Mesendoderm (in vitro differentiated cells): ENCODE data around the gene ST6GALNAC6.

Experiments used
- DNase-seq: peaks from one replicate; pipeline ENCODE4 v3.0.0; 2013
- H2AK5ac ChIP-seq: 2 replicates; pipeline ENCODE4 v1.6.1; 2013; ENCODE audit warnings: low read length, inconsistent platforms
- H2BK120ac ChIP-seq: 2 replicates; pipeline ENCODE4 v1.6.1; 2013; ENCODE audit warnings: low read depth, mild to moderate bottlenecking, low read length, moderate library complexity, mixed read lengths
- H2BK15ac ChIP-seq: replicated peaks from 2 replicates; pipeline ENCODE4 v1.6.1; 2013; ENCODE audit warnings: low read depth, mild to moderate bottlenecking, moderate library complexity
- H2BK5ac ChIP-seq: 2 replicates; pipeline ENCODE4 v1.6.1; 2013; ENCODE audit warnings: low read length, inconsistent platforms
- H3K18ac ChIP-seq: 2 replicates; pipeline ENCODE4 v1.6.1; 2013; ENCODE audit warnings: mild to moderate bottlenecking, low read length, mixed read lengths
- H3K23ac ChIP-seq: one replicate; pipeline ENCODE4 v1.6.1; 2013; ENCODE audit warnings: low read length
- H3K27ac ChIP-seq: 2 replicates; pipeline ENCODE4 v1.5.1; 2013; ENCODE audit warnings: low read depth, mild to moderate bottlenecking, inconsistent platforms, low read length, moderate library complexity
- H3K27me3 ChIP-seq: 2 replicates; pipeline ENCODE4 v1.6.1; 2013; ENCODE audit warnings: low read length, control low read depth, mild to moderate bottlenecking, inconsistent platforms; ENCODE audit not compliant: insufficient read depth, poor library complexity
- H3K36me3 ChIP-seq: 2 replicates; pipeline ENCODE4 v1.6.1; 2013; ENCODE audit warnings: low read length, inconsistent platforms; ENCODE audit not compliant: control insufficient read depth, insufficient read depth
- H3K4ac ChIP-seq: one replicate; pipeline ENCODE4 v1.6.1; 2013; ENCODE audit warnings: low read depth, mild to moderate bottlenecking, low read length, moderate library complexity
- H3K4me1 ChIP-seq: 2 replicates; pipeline ENCODE4 v1.6.1; 2013; ENCODE audit warnings: low read depth, low read length, inconsistent platforms; ENCODE audit not compliant: control insufficient read depth
- H3K4me2 ChIP-seq: 2 replicates; pipeline ENCODE4 v1.6.1; 2013; ENCODE audit warnings: low read length
- H3K4me3 ChIP-seq: 2 replicates; pipeline ENCODE4 v1.5.1; 2013; ENCODE audit warnings: mild to moderate bottlenecking, low read length
- H3K56ac ChIP-seq: one replicate; pipeline ENCODE4 v1.6.1; 2013; ENCODE audit warnings: low read length
- H3K79me1 ChIP-seq: 2 replicates; pipeline ENCODE4 v1.6.1; 2013; ENCODE audit warnings: low read length, inconsistent platforms
- H3K79me2 ChIP-seq: 2 replicates; pipeline ENCODE4 v1.6.1; 2013; ENCODE audit warnings: mild to moderate bottlenecking, low read length; ENCODE audit not compliant: control insufficient read depth, insufficient read depth
- H3K9ac ChIP-seq: 2 replicates; pipeline ENCODE4 v1.6.1; 2013; ENCODE audit warnings: low read length, inconsistent platforms
- H4K5ac ChIP-seq: one replicate; pipeline ENCODE4 v1.6.1; 2013; ENCODE audit warnings: low read length
- H4K8ac ChIP-seq: one replicate; pipeline ENCODE4 v1.6.1; 2013; ENCODE audit warnings: low read depth, mild to moderate bottlenecking, control low read depth, low read length, moderate library complexity
- WGBS: extraction: QIAGEN DNeasy Blood & Tissue Kit; methylation state at CpG from one replicate; pipeline ENCODE4 v1.1.7; 2013; ENCODE audit warnings: low lambda C conversion rate, missing lambda C conversion rate; ENCODE audit not compliant: insufficient coverage; ENCODE audit errors: extremely low coverage; 5-methylcytosine and 5-hydroxymethylcytosine counted together

ST6GALNAC6 gene

DNA sequence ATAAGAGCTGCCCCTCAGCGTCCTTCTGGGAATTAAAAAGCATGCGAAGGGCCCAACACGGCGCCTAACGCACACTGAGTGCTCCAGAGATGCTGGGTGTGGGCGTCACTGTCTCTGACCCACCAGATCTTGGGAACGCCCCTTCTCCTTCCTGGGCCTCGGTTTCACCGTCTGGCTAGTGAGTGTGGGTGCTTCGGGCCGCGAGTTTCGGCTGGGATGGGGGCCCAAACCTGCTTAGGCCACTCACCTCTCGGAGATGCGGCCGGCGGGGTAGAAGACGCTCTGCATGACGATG lies 27.4 kb upstream of the ST6GALNAC6 start:
- H3K56ac ChIP-seq, result peak overlapping the region; percentile 59
- H3K4me2 ChIP-seq, result peak overlapping the region; percentile 31
- H4K5ac ChIP-seq, result no peak overlapping the region
- H3K4ac ChIP-seq, result no peak overlapping the region
- H3K79me1 ChIP-seq, result no peaks in the 10 kb centered on the region
- H3K79me2 ChIP-seq, result no peaks in the 10 kb centered on the region
- H2BK15ac ChIP-seq, result no peak overlapping the region
- H2BK120ac ChIP-seq, result no peak overlapping the region
- no peak overlapping the region for H2AK5ac ChIP-seq
- no CpG with 5 or more reads among the region's 19 CpGs for WGBS
- no peak overlapping the region for H4K8ac ChIP-seq
- no peak overlapping the region for H2BK5ac ChIP-seq
- peaks cover 9% of the 10 kb centered on the region for H3K4me1 ChIP-seq
- H3K36me3 ChIP-seq, result no peaks in the 10 kb centered on the region
- no peaks in the 10 kb centered on the region for H3K27me3 ChIP-seq
- DNase-seq, result peak; percentile 56
- no peak overlapping the region for H3K18ac ChIP-seq
- H3K4me3 ChIP-seq, result peak overlapping the region; percentile 60
- no peak overlapping the region for H3K23ac ChIP-seq
- no peak overlapping the region for H3K27ac ChIP-seq
- H3K9ac ChIP-seq, result peak overlapping the region; percentile 71

DNA sequence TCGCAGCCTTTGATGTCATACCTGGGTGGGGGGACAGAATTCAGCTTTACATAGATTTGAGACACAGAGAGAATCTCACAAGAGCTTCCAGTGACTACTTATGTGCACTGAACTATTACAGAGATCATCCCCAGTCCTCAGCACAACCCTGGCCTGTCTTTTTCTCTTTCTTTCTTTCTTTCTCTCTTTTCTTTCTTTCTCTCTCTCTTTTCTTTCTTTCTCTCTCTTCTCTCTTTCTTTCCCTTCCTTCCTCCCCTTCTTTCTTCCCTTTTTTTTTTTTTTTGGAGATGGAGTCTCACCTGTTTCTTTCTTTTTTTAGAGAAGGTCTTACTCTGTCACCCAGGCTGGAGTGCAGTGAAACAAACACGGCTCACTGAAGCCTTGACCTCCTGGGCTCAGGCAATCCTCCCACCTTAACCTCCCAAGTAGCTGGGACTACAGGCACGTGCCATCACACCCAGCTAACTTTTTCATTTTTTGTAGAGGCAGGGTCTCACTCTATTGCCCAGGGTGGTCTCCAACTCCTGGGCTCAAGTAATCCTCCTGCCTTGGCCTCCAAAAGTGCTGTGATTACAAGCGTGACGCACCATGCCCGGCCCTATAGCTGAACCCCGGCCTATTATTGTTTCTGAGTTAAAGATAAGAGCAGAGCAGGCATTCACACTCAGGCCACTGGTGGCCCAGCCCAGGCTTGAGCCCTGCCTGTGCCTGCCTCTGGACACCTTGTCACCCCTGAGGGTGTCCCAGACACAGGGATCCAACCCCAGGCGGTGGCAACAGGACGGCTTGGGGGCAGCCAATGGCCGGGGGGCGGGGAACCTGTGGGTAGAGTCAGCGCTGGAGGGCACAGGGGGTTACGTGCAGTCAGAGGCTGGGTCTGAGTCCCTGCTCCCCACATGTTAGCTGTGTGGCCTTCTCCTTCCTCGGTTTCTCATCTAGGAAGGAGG lies 26.8 kb upstream of the ST6GALNAC6 start:
- Histone ChIP-seq H3K4me2 (peak overlapping the region; percentile 31), H2AK5ac (no peak overlapping the region), H3K79me2 (no peaks in the 10 kb centered on the region), H2BK120ac (no peak overlapping the region), H3K4ac (no peak overlapping the region), H2BK15ac (no peak overlapping the region), H3K9ac (peak overlapping the region; percentile 71), H3K23ac (no peak overlapping the region), H3K4me3 (no peak overlapping the region), H3K27me3 (no peaks in the 10 kb centered on the region), H3K18ac (no peak overlapping the region), H3K27ac (no peak overlapping the region), H2BK5ac (no peak overlapping the region), H3K4me1 (peaks cover 5% of the 10 kb centered on the region), H4K8ac (no peak overlapping the region), H3K79me1 (no peaks in the 10 kb centered on the region), H3K56ac (peak overlapping the region; percentile 59), H4K5ac (no peak overlapping the region), H3K36me3 (no peaks in the 10 kb centered on the region)
- no peak for DNase-seq
- no CpG with 5 or more reads among the region's 14 CpGs for WGBS

DNA sequence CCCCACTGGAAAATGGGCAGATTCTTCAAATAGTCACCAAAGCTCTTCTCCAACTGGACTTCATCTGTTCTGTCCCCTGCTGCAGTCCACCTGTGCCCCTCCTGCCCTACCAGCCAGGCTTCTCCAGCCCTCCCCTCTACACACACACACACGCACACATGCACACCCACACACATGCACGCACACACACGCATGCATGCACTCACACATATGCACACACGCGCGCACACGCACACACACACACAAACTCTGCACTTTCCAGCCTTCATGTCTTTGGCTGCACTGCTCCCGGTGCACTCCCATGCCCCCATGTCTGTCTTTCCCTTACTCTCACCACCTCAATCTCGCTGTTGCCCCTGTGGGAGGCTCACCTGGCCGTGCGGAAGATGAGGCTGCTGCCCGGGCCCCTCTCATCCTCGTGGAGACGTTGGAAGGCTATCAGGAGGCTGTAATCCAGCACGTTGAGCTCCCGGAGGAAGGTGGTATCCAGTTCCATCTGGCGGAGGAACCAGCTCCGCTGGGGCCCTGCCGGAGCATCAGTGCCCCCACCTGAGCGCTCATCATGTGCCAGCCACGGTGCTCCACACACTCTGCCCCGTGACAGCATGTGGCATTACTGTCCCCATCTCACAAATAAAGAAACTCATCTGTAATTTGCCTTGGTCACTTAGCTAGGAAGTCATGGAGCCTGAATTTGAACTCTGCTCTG lies 25.5 kb upstream of the ST6GALNAC6 start:
- no peaks in the 10 kb centered on the region for H3K27me3 ChIP-seq
- WGBS, result no CpG with 5 or more reads among the region's 22 CpGs

DNA sequence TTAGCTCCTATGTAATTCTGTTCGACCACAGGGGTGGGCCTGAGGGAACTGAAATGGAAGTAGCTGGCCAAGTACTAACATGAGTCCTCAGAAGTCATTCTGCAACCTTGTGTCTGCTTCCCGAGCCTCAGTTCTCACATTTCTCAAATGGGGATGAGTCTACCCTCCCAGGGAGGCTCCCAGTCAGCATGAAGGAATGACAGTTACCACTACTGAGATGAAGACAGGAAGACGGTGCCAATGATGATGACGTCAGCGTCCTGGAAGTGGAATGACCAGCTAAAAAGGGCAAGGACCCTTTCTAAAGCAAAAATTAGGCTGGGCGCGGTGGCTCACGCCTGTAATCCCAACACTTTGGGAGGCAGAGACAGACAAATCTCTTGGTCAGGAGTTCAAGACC lies 24.4 kb upstream of the ST6GALNAC6 start:
- Histone ChIP-seq H3K18ac (no peak overlapping the region), H3K4me2 (no peak overlapping the region), H2BK15ac (no peak overlapping the region), H3K36me3 (no peaks in the 10 kb centered on the region), H3K56ac (no peak overlapping the region), H3K27me3 (no peaks in the 10 kb centered on the region), H3K27ac (no peak overlapping the region), H4K5ac (no peak overlapping the region), H3K23ac (no peak overlapping the region), H2AK5ac (no peak overlapping the region), H4K8ac (no peak overlapping the region), H3K4ac (no peak overlapping the region), H2BK5ac (no peak overlapping the region), H3K4me1 (peaks cover 2% of the 10 kb centered on the region), H3K79me1 (no peaks in the 10 kb centered on the region), H3K4me3 (no peak overlapping the region), H3K79me2 (no peaks in the 10 kb centered on the region), H3K9ac (no peak overlapping the region), H2BK120ac (no peak overlapping the region)
- no CpG with 5 or more reads among the region's 8 CpGs for WGBS
- no peak for DNase-seq

More for the DNA sequence above, 25.5 kb upstream of the ST6GALNAC6 start:
- H2BK5ac ChIP-seq, result no peak overlapping the region
- no peak overlapping the region for H3K9ac ChIP-seq
- H3K27ac ChIP-seq, result no peak overlapping the region
- H3K4me1 ChIP-seq, result peaks cover 2% of the 10 kb centered on the region
- no peak overlapping the region for H3K23ac ChIP-seq
- no peak overlapping the region for H3K4ac ChIP-seq
- H3K36me3 ChIP-seq, result no peaks in the 10 kb centered on the region
- H3K4me2 ChIP-seq, result no peak overlapping the region
- no peak overlapping the region for H3K56ac ChIP-seq
- no peak overlapping the region for H2BK15ac ChIP-seq
- no peaks in the 10 kb centered on the region for H3K79me2 ChIP-seq
- DNase-seq, result no peak
- H2BK120ac ChIP-seq, result no peak overlapping the region
- no peak overlapping the region for H3K4me3 ChIP-seq
- no peak overlapping the region for H2AK5ac ChIP-seq
- H4K5ac ChIP-seq, result no peak overlapping the region
- H3K79me1 ChIP-seq, result no peaks in the 10 kb centered on the region
- no peak overlapping the region for H4K8ac ChIP-seq
- no peak overlapping the region for H3K18ac ChIP-seq

DNA sequence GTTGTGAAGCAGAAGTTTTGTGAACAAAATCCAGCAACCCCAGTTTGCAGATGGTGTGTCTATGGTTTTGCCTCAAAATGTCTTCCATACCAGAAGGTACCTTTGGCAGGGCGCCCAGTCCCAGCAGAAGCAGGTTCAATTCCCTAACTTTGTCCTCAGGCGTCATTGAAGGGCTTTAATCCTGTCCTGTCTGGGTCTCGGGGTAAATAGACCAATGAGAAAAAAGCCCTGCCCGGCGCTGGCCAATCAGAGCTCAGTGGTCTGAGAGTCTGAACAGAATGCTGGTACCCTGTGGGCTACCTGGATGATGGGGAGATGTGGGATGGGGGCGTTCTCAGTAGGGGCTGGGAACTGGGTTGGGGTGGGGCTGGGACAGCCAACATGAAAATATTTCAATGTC lies 23.6 kb upstream of the ST6GALNAC6 start:
- DNase-seq, result no peak
- Histone ChIP-seq H3K9ac (no peak overlapping the region), H4K5ac (no peak overlapping the region), H3K4me3 (no peak overlapping the region), H3K56ac (no peak overlapping the region), H3K4me1 (no peaks in the 10 kb centered on the region), H3K27me3 (no peaks in the 10 kb centered on the region), H2BK5ac (no peak overlapping the region), H3K79me2 (no peaks in the 10 kb centered on the region), H3K4ac (no peak overlapping the region), H3K23ac (no peak overlapping the region), H3K27ac (no peak overlapping the region), H2BK120ac (no peak overlapping the region), H2AK5ac (no peak overlapping the region), H3K79me1 (no peaks in the 10 kb centered on the region), H2BK15ac (no peak overlapping the region), H3K18ac (no peak overlapping the region), H3K4me2 (no peak overlapping the region), H4K8ac (no peak overlapping the region), H3K36me3 (no peaks in the 10 kb centered on the region)
- no CpG with 5 or more reads among the region's 6 CpGs for WGBS
